RPMI8226 (cell line): ENCODE measurements around the gene RNF31.
A peak's percentile ranks its signal among the peaks of the same experiment; 100 is the strongest.
"Not testable (repeated sequence)": the region's sequence is repeated elsewhere in the genome, so short reads cannot be mapped to it uniquely, and the experiment has no call there.

Experiments used
- DNase-seq: peaks from one replicate; pipeline ENCODE4 v3.0.0-alpha.2; 2015

The RNF31 gene

DNA sequence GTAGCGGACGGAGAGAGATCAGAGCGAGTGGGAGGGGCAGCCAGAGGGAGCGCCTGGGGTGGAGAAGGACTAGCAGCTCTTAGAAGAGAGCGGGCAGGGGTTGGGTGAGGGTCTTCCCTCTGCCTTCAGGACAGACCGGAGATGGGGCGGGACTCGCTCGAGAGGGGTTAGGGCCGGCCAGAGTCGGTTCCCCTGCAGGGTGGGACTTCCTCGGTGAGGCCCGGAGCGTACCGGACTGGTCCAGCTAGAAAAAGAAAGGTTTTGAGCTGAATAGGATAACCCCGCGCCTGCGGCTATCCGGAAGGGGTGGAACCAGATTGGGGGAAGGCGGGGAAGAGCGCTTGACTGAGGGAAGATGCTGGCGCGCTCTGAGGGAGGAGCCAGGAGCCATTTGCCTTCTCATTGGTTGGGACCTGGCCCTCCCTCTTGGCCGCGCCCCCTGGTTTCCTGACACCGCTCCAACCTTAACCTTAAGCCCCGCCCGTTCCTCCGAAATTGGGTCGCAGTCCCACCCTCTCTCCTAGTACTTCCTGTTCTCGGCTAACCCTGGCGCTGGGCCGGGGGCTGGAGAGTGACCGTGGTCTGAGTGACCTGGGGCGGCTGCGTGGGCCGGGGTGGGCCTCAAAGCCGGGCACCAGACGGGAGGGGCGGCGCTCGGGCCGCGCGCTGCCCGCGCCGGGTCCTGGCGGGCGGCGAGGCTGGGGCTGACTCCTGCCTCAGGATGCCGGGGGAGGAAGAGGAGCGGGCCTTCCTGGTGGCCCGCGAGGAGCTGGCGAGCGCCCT lies at the start of gene RNF31:
Gene RNF31 (plus strand): TSS at position 521 of the 783 bp plus-strand sequence. CDS start 201 bp downstream, at position 722.
- peak; percentile 97 for DNase-seq

DNA sequence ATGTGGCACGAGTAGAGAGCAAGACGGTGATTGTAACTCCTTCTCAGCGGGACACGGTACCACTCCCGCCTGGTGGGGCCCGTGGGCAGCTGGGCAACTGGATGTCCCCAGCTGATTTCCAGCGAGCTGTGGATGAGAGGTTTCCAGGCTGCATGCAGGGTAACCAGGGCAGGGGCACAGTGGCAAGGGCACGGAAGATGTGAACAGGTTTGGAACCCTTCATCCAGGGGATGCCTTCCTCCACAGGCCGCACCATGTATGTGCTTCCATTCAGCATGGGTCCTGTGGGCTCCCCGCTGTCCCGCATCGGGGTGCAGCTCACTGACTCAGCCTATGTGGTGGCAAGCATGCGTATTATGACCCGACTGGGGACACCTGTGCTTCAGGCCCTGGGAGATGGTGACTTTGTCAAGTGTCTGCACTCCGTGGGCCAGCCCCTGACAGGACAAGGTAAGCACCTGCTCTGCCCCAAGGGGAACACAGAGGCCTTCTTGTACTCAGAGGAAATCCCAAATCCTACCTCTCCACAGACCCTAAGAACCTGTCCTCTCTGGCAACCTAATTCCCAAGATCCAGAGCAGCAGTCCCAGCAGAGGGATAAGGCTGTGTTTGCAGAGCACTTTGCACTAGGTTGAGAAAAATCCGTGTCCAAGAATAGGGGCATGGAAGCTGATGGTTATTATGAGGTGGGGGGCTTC lies 48.9 kb upstream of the RNF31 start:
- no peak for DNase-seq

DNA sequence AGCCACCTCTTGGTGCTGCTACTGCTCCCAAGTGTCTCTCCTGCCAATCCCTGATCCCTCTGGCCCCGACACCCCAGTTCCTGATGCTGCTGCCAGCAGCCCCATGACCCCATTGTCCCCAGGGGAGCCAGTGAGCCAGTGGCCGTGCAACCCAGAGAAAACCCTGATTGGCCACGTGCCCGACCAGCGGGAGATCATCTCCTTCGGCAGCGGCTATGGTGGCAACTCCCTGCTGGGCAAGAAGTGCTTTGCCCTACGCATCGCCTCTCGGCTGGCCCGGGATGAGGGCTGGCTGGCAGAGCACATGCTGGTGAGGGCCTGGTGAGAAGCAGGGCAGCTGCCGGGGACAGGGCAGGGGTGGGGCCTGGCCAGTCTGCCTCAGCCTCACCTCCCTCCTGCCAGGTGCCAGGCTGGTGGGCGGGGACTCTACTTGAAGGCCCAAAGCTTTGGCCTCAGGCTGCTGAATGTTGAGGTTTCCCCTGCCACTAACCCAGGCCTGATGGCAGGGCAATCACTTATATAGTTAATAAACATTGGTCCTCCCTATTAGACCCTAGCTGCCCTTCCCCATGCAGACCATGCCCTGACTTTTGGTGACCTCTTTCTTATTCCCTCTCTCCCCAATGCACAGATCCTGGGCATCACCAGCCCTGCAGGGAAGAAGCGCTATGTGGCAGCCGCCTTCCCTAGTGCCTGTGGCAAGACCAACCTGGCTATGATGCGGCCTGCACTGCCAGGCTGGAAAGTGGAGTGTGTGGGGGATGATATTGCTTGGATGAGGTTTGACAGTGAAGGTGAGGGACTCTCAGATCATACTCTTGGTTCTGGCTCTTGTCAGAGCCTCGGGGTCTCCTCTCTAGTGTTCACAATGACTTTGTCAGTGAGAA lies 48.1 kb upstream of the RNF31 start:
- peak; percentile 8 for DNase-seq

DNA sequence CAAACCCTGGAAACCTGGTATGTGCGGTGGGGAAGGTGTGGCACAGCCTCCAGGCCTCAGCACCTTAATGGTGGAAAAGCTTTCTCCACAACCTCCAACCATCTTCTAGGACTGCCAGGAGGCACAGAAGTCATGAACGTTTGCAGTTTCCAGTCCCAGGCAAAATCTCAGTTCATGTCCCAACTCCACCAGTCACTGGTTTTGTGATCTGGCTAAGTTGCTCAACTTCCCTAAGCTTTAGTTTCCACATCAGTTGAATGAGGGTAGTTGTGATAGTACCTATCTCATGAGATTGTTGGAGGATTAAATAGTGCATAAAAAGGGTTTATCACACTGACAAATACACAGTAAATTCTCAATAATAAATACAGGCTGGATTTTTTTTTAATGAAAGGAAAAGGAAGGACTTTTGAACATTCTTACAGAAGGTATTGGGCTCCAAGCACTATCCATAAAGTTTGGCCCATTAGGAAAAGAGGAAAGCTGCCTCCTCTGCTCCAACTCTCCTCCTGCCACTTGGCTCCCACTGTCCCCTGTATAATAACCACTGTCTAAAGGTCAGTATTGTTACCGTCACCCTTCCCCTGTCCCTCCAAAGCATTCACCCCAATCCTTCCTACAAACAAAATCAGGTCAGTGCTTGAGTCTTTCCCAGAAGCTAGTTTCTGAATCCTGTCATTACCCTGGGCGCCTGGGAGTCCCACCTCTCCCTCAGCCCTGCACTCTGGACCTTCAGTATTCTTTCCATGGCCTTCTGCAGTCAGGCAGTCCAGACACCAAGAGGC lies 46.9 kb upstream of the RNF31 start:
- DNase-seq = no peak

DNA sequence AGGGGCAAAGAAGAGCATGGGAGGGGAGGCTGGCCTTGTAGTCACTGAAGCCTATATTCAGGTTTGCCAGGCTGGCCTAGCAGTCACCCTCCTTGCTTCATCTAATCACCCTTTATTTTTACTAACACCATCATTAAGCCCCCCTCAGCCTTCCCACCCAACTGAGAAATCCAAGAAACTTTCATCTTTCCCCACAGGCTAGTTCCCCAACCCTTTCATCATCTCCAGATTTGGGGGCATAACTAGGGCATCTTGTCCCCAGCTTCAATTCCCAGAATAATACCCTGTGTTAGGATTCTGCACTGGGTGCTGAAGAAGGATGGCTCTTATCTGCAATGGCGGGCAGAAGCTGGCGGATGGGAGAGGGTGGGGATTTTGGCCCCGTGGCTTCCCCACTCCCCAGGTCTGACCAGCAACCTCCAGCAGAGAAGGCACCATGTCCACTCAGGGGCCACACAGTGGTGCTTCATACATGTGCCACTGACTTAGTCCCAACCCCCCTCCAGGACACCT lies 46.3 kb upstream of the RNF31 start:
- no peak for DNase-seq

DNA sequence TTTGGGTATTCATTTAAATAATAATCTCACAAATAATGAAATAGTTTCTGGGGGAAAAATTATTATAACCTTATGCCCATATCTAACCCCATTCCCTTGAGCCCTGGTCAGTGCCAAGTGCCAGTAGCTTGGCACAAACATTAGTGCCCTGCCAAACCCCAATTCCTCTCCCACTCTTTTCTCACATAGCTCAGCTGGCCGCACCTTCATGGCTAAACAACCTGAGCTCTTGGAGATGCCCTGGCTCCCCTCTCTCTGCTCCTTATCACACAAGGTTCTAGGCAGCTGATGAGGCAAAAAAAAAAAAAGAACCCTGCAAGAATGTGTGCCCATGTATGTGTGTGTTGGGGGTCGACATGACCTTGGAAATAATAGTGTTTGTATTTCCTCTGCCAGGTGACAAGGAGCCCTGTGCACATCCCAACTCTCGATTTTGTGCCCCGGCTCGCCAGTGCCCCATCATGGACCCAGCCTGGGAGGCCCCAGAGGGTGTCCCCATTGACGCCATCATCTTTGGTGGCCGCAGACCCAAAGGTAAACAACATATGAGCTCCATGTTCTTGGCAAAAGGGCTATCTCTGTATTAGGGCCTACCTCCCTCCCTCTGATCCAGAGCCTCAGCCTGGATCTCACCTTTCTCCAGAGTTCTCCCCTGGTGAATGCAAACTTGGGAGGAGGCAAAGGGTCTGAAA lies 44.8 kb upstream of the RNF31 start:
- no peak for DNase-seq

DNA sequence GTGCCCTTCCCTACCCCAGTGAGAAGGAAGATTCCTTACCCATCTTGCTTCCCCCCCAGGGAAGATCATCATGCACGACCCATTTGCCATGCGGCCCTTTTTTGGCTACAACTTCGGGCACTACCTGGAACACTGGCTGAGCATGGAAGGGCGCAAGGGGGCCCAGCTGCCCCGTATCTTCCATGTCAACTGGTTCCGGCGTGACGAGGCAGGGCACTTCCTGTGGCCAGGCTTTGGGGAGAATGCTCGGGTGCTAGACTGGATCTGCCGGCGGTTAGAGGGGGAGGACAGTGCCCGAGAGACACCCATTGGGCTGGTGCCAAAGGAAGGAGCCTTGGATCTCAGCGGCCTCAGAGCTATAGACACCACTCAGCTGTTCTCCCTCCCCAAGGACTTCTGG lies 43.8 kb upstream of the RNF31 start:
- no peak for DNase-seq

DNA sequence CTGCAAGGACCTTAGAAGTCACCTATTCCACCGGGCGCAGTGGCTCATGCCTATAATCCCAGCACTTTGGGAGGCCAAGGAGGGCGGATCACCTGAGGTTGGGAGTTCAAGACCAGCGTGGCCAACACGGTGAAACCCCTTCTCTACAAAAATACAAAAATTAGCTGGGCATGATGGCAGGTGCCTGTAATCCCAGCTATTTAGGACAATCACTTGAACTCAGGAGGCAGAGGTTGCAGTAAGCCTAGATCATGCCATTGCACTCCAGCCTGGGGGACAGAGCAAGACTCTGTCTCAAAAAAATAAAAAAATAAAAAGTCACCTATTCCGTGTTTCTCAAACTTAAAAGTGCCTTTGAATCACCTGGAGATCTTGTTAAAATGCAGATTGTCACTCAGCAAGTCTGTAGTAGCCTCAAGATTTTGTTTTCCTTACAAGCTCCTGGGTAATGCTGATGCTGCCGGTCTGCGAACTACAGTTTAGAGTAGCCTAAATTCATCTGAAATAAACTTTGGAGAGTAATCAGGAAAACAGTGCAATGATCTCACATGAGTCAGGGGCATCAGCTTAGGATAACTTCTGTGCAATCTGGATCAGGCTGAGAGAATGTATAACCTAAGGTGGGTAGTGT lies 41.6 kb upstream of the RNF31 start:
- not testable (repeated sequence) for DNase-seq

DNA sequence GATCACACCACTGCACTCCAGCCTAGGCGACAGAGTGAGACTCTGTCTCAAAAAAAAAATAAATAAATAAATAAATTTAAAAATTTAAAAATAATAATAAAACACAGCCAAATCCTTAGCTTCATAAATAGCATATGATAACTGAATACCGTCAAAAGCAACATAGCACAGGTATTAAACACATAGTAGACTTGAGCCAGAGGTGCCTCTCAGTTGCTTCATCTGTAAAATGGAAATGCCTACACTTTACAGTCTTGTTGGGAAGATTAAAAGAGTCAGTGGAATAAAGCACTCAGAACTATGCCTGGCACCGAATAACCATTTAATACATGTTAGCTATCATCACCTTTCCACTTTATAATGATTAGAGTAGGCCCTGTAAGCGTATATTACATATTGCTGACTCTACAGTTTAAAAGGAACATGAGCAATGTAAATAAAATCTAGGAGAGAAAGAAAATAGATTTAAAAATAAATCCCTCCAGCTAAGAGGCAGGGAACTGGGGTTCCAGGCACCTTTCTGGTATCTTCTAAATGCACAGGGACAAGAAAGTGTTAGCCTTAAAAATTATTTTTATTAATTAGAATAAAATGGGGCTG lies 40.5 kb upstream of the RNF31 start:
- no peak for DNase-seq

DNA sequence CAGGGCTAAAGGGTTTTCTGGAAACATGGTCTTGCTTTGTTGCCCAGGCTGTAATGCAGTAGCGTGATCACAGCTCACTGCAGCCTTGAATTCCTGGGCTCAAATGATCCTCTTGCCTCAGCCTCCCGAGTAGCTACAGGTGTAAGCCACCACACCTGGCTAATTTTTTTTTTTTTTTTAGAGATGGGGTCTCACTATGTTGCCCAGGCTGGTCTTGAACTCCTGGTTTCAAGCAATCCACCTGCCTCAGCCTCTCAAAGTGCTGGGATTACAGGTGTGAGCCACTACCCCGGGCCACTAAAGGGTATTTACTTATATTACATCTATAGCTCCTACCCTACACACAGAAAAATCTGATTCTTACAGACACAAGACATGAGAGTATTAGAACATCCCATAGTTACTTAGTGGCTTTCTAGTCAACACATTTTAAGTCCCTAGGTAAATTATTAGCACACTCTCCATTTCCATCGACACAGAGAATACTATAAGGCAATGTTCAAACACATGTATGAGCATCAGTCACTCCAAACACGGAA lies 38.9 kb upstream of the RNF31 start:
- DNase-seq = no peak

DNA sequence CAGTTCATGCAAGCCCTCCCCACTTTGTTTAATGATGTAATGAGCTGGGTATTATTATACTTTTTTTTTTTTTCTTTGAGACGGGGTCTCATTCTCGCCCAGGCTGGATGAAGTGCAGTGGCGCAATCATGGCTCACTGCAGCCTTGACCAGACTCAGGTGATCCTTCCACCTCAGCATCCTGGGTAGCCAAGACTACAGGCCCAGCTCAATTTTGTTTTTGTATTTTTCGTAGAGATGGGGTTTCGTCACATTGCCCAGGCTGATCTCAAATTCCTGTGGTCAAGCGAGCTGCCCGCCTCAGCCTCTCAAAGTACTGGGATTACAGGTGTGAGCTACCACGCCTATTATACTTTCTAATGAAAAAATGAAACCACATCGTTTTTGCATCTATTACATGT lies 37.2 kb upstream of the RNF31 start:
- peak; percentile 28 for DNase-seq

DNA sequence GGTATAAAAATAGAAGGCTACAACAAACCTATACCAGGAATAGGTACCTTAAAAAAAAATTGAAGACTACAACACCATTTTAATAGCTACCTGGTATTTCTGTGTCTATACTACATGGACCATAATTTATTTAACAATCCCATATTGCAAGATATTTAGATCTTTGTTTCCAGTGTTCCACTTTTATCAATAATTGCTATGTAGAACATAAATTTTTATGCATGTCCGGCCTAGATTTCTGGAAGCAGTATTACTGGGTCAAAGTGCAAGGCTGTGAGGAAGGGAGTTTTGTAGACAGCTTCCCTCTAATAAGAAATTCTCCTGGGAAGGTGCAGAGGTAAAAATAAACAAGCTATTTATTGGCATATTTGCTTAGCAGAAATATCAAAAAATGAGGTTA lies 36.8 kb upstream of the RNF31 start:
- no peak for DNase-seq

DNA sequence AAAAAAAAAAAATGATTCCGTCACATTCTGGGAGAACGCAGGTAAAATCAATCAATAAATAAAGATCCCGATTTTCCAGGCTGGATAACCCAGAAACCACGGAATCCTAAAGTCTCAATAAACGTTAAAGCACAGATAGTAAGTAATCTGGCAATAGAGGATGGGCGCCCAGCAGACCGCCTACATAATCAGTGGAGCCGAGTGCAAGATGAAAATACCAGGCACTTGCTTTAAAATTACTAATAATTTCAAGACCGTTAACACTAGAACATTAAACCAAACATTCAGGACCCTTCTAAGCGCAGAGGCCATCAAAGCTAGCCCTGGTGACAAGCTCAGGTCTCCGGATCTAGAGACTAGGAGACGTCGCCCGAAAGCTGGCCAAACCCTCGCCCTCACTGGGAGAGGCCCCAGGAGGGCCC lies 33.9 kb upstream of the RNF31 start:
- no peak for DNase-seq

DNA sequence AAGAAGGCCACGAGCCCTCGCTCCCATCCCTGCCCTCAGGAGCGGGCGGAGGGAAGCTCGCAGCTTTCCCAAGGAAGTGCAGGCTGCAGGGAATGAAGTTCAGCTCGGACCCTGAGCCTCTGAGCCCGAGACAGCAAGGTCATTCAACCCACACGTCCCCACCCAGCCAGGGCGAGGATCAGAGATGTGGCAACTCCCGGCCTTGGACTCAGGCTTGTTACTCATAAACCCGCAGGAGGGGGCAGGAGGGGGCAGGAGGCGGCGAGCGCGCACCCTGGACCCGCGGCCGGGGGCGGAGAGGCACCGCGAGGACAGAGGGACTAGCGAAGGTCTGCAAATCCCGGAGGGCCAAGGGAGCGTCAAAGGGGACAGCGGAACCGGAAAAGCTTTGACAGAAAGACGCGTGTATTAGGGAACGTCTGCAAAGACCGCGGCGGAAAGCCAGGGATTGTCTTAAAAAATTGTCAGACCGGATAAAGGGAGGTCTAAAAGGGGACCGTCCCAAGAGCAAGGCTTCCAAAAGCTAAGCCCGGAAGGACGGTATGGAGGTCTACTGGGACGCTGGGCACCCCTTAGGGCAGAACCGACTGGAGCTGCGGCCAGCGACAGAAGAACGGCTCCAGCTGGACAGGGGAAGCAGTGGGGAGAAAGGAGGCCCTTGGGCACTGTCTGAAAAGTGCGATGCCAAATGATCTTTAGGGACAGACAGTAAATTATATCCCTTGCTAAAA lies 33.3 kb upstream of the RNF31 start:
- DNase-seq = peak; percentile 83

DNA sequence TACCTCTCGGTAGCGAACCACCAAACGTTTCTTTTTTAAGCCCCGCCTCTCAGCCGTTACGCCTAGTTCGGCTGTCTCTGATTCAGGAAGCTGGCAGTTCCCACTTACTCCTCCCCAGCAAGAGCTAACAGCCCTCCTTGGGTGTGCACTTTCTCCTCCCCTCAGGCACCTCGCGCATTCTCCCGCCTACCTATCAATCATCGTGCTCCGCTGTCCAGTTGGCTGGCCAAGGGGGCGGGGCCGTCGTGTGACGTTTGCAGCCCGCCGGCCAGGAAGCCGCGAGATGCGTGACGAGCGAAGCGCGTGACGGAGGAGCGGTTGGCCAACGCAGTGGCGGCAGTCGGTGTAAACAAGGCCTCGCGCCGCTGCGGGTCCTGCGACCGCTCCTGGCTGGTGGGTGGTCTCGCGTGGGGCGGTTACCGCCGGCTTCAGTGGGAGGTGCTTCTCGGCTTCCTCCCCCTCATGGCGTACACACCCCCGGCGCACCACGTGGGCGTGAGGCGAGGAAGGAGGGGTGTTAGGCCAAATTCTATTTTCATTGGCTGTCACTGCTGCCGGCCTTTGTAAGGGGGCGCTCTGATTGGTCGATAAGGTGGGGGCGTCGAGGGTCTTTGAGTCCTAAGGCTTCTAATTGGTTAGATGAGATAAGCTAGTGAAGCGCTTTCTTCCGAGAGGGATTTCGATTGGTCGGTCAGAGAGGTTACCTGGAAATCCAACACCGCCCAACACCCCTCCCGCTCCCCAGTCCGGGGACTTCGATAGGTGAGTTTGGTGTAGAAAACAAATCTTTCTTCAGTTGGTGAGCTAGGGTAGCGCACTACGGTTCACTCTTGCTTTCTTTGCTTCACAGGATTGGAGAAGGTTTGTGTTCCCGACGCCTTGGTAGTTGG lies 32.5 kb upstream of the RNF31 start, which contains the start of the genes DCAF11 and NRL:
Gene DCAF11 (plus strand): TSS at position 246 of the 890 bp plus-strand sequence. CDS start 818 bp downstream, outside the sequence.
Gene NRL (minus strand): TSS at position 418 of the 890 bp plus-strand sequence. CDS start 32,101 bp downstream, outside the sequence.
- DNase-seq = peak; percentile 96

DNA sequence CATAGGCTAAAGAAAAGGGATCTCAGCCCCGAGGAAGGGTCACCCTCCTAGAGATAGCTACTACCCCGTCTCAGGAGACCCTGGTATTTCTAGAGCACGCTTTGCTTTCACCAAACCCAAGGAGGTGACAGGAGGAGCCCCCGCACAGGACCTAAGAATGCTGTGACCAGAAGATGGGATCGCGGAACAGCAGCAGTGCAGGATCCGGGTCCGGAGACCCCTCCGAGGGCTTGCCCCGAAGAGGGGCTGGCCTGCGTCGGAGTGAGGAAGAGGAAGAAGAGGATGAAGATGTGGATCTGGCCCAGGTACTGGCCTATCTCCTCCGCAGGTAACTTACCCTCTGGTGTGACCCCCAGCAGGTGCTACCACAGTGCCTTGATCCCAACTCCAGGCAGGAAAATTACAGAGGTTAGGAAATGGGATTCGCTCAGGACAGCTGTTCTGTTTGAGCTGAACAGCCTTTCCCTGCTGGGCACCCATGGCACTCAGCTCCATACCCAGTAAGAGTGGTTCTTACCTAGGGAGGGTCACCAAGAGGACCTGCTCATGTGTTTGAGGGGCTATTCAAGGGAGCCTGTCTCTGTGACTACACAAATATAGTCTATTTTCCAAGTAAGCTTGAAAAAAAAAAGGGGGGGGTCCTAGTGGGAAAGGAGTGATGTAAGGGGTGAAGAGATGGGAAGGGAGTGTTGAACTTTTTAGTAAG lies 31.7 kb upstream of the RNF31 start:
- DNase-seq = no peak

DNA sequence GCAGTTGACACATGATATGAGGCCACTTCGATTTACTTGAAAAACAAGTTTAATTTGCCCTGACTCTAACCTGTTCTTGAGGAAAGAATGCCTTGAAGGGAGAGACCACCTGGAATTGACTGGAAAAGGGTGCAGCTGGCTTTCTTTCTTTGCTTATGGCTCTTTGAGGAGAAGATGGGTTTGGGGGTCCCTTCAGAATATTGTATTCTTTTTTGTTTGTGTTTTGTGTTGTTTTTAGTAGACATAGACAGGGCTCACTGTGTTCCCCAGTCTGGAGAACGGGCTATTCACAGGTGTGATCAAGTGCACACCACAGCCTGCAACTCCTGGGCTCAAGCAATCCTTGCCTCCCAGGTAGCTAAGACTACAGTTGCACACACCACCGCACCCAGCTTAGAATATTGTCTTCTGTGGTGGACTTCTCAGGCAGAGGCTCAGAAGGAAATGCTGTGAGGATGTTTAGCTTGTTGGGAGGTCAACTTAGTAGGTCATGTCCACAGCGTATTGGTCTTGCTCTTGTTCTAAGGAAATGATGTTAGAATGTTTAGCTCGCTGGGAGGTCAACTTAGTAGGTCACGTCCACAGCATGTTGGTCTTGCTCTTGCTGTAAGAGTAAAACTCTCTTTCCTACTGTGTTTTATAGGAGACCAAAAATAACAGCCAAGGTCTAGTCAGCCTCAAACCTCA lies 31.0 kb upstream of the RNF31 start:
- DNase-seq = no peak
